ENCODE measurements around the gene ZNF280D.

DNA sequence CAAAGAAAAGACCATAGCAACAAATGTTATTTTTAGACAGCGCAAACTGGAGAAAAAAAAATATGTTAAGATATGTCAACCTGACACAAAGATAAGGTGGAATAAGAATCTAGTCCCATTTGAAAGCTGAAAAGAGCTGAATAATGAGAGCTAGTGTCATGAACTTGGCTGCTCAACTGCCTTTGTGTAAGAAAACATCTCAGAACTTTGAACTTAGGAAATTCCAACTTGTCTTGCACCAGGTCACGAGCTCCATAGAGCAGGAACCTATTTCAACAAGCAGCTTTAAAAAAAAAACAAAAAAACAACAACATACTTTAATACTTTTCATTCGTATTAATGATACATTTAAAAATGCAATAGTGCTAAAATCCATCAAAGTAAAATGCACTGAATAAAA is 79.5 kb downstream of the ZNF280D start:
- TF ChIP-seq POLR2AphosphoS5 (IDR thresholded peaks at IDR 0.05) (no peak), POLR2A (IDR thresholded peaks at IDR 0.05) (no peak)
- TF ChIP-seq, protein P1, sequence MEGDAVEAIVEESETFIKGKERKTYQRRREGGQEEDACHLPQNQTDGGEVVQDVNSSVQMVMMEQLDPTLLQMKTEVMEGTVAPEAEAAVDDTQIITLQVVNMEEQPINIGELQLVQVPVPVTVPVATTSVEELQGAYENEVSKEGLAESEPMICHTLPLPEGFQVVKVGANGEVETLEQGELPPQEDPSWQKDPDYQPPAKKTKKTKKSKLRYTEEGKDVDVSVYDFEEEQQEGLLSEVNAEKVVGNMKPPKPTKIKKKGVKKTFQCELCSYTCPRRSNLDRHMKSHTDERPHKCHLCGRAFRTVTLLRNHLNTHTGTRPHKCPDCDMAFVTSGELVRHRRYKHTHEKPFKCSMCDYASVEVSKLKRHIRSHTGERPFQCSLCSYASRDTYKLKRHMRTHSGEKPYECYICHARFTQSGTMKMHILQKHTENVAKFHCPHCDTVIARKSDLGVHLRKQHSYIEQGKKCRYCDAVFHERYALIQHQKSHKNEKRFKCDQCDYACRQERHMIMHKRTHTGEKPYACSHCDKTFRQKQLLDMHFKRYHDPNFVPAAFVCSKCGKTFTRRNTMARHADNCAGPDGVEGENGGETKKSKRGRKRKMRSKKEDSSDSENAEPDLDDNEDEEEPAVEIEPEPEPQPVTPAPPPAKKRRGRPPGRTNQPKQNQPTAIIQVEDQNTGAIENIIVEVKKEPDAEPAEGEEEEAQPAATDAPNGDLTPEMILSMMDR (IDR thresholded peaks at IDR 0.05) = no peak
